ENCODE results near the gene TUT7.
"Not testable (repeated sequence)": the region's sequence is repeated elsewhere in the genome, so short reads cannot be mapped to it uniquely, and the experiment has no call there.

The TUT7 gene

DNA sequence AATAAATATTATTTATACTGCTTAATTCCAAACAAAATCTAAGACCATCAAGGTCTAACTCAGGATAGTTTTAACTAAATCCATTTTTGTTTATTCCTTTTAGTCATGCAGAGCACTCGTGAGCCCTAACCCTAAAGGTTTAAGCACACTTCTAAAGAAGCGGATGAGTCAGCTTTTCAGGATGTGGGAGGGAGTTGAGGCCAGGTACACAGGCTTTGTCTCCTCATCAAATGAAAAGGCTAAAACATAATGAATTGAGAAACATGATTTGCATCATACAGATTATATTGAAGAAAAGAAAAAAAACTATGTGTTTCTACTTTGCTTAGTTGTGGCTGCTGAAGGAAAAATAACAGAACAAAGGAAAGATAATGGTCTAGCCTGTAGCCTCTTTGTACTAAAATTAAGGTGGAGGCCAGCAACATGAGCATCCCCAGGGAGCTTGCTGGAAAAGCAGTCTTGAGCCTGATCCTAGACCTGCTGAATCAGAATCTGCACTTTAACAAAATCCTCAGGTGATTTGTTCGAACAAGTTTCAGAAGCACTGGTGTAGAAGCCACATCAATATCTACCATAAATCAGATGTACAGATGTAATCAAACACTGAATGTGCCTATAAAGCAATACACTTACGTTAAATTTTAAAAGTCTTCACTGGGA is 50.8 kb downstream of the TUT7 start:
- no peak for DNase-seq

DNA sequence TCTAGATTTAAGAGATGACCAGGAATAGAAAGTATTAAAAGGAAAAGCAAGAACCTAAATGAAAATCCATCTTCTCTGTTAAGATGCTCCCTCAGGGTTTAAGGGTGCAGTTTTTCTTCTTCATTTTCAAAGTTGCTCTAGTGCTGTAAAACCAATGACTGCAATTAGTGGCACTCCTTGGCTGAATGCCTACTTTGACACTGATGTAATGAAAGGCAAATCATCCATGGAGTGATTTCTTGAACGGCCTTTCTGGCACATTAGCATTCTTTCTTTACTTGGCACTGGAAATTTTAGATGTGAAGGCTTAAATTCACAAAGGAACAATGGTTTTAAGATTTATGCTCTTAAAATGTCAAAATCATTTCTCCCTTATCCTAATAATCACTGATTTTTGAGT is 52.5 kb downstream of the TUT7 start:
- DNase-seq, result no peak

DNA sequence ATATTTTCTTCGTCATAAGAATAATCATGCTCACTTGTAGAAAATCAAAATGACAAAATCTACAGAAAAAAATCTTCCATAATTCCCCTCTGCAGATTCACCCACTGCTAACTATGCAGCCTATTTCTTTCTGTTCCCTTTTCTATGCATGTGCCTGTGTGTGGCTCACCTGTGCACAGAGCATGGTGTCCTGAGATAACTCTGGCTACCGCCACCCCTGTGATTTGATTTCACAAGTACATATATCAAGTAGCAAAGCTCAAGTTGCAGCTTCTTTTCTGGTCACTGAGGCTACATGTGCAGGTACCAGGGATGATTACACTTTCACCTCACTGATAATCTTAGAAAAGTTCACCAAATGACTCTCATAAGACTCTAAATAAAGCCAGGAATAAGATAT is 53.5 kb downstream of the TUT7 start:
- no peak for DNase-seq

DNA sequence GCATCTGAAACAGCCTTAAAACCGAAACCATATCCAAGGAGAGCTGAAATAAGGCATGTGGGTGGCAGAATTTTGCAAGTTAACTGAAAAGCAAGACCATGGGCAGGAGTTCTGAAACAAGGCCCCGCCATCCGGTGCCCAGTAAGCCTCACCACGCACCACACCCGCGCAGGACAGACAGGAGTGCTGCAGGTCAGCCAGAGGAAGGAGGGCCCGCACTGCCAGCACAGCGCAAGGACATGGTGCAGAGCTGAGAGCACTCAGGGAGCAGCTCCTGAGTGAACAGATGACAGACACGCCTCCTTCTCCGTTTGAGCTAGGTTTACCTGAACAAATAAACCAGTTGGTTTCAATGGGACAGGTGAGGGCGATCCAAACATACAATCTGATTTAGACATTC is 55.3 kb downstream of the TUT7 start:
- DNase-seq, result no peak

DNA sequence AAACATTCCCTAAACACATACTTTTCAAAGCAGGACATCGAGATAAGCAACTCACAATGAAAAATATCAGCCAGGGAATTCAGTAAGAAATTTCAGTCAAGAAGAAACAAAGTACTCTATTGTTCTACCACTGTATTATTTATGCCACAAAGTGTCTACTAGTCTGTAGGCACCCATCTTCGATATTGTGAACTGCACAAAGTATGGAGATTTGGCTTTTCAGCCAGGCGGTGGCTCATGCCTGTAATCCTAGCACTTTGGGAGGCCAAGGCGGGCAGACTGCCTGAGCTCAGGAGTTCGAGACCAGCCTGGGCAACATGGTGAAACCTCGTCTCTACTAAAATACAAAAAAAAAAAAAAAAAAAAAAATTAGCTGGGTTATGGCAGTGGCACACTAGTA is 63.9 kb downstream of the TUT7 start:
- DNase-seq, result not testable (repeated sequence)

DNA sequence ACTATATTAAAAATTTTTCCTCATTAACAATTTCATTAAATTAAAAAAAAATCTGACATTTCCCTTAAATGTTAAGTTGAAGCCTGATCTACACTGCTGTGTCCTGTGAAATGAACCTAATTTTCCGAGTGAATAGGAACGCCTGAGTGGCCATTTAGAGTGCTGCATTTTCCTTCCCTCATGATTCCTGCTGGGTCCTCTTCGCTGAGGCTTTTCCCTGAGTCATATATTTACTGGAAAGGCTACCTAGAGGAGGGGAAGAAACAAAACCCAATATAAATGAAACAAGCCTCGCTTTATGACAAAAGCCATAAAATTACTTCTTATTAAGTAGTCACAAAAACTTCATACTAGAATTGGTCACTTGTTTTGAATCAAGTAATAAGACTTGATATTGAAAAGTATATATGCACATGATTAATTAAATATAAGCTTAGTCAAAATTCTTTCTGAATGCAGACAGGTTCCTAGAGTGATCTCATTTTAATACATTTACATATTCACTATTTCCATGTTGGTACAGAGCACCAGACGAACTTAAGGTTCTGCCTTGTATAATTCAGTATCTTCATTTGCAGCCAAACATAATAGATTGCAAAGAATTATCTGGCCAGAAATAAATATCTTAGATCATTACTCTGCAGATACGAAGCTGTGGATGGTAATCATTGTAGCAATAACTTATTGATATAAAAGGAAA is 65.6 kb downstream of the TUT7 start:
- no peak for DNase-seq

DNA sequence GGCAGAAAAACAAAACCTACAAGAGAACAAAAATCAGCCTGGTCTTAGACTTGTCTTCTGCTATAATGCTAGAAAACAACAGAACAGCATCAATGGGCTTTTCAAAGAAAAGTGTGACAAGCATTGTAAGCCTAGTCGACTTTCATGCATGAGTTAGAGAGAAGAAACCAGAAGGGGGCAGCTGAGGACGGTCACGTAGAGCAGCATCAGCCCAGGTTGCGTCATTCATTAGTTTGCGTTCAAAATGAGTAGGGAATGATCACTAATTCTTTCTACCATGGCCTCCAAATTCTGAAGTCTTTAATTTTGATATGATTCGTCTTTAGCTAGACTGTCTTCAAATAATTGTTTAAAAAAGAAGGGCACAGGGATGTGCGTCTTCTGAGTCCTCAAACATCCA is 67.2 kb downstream of the TUT7 start:
- peak; percentile 34 to 47 for DNase-seq

DNA sequence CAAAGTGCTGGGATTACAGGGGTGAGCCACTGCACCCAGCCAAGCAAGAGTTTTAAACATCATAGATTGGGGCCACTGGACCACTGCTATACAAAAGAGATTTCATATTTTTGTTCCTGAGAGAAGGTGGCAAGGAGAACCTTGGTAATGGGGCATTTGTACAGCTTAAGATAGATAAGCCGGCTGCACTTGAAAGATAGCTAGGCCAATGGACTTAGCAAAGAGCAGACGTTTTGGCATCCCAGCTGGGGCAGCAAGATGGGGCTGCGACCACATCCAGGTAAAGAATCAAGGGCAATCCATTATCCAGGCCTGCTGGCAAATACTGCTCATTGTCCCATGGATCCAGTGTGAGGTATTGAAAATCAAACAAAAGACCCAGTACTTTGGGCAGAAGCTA is 67.9 kb downstream of the TUT7 start:
- no peak for DNase-seq

DNA sequence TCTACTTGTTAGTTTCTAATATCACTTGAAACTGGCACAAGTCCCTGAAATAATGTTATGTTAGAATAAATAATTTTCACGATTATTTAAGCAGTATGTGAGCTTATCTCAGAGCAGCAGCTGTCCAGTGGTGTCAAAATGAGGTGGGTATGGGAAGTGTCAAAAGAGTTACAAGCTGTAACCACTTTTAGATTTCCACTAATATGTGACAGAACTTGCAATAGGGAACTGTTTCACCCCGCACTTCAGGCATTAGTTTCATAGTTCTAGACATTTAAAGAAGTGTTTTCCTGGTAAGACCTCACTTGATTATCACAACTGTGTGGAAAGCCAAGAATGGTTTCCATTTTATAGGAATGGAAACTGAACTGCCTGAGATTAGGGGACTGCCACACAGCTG is 68.9 kb downstream of the TUT7 start:
- DNase-seq, result no peak

DNA sequence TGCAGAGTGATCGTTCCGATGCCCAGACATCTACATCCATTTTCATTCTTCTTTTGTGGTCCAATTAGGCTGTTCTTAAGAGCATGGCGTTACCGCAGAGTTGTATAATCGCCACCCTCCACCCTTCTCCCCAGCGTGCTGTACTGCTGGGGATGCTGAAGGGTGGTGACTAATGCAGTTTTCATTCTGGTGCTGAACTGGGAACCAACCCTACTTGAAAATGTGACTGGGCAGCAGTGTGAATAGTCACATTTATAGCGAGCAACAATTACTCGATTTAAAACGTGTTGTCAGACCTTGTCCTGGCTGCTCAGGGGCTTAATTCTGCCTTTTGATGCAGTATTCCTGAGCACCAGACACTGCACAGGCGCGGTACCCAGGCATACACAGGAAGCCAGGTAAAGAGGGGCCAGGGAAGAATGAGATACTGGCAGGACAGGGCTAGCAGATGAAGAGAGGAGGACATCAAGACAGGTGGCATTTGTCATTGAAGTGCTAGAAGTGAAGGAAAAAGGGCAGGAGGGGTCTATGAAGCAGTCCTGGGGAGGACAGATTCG is 71.2 kb downstream of the TUT7 start:
- no peak for DNase-seq

DNA sequence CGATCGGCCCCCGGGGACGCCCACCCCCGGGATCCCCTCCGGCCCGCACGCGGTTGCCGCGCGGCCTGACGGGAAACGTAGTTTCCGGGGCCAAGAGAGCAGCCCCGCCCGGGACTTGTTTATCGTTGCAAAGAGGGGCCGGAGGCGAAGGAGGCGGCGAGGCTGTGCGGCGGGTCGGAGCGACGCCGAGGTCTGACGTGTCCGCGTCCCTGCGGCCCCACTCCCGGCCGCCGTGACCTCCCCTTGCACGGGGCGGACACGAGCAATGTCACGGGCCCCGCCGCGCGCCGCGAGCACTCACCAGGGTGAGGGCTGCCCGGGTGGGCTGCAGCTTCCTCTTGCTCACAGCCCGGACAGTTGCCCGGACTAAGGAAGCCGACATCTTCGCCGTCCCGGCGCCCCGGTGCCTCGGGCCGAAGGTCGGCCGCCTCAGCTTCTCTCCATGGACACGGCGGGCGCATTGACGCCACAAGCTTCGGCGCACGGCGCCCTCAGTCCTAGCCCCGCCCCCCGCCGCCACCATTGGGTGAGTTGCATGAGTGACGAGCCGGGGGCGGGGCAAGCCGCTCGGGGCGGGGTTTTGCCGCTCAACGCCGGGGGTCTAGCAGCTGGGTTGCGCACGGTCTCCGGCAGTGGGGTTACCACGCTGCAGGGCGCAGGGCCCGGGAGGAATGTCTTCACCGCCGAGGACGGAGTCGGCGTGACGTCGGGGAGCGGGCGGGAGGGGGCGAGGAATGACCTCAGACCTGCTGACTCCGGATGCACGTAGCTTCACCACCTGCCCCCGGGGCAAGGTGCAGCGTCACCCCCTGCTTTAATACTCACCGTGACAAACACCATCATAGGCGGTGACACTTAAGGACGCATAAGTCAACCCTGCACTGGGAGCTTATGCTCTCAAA is 71.9 kb downstream of the TUT7 start, which contains the start of gene ISCA1:
Gene ISCA1 (minus strand): TSS at position 462 of the 902 bp plus-strand sequence. CDS start 80 bp downstream, at position 382.
- peak; percentile 91 to 93 for DNase-seq

DNA sequence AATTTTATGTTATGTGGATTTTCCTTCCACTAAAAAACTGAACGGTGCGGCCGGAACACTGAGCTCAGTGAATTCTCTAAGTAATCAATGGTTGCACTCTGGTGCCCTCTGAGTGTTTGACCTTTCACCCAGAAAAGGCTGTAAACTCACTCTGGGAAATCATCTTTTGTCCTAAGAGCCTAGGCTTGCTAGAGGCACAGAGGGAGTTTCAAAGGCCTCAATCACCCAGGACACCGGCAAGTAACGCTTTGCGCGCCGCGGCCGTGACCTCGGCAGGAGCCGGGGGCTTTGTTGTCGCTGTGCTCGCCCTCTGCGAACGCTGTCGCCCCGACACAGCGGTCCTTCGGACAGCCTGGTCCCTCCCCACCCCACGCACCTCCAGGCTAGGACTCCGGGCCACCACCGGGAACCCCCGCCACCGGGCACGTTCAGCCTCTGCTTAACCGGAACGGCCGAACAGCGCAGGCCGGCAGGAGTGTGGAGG is 72.6 kb downstream of the TUT7 start:
- peak in 1 of 2 experiments; percentile 38 for DNase-seq

DNA sequence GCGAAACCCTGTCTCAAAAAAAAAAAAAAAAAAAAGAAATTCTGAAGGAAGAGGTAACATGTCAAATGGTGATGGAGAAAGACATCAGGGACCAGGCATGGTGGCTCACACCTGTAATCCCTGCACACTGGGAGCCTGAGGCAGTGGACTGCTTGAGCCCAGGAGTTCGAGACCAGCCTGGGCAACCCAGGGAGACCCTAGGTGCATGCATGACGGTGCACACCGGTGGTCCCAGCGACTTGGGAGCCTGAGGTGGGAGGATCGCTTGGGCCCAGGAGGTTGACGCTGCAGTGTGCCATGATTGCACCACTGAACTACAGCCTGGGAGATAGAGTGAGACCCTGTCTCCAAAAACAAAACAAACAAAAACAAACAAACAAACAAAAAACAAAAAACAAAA is 73.6 kb downstream of the TUT7 start:
- DNase-seq, result no peak

DNA sequence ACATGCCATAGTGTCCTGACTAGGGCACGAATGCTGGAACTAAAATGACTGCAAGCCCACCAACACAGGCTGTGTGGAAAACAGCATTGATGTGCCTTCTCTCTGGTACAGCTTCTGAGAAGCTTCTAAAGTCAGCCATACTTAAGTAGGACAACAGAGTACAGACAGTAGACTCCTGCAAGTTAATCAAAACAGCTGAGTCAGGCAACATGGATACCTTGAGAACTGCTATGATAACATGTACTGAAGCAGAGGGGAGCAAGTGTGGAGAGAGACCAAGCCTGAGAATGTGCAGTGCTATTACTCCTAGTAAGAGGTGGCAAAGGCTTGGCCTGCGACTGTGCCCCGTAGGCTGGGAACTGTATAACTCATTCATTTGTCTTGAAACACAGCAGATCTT is 74.4 kb downstream of the TUT7 start:
- no peak for DNase-seq

DNA sequence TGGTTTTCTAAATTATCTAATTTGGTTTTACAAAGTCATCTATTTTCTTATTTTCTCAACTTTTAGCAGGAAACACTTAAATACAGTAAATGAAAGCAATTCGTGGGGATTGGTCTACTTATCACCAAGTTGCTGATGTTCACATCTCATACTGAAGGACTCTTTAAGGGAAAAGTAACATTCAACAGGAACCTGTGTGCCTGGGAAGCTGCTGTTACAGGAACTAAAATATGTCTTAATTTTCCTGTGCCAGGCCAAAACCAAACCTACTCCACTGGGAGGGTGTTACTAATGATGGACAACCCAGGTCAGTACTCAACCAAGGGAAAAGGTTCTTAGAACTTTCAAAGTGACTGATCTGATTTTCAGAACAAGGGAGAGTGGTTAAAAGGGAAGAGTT is 77.1 kb downstream of the TUT7 start:
- no peak for DNase-seq

DNA sequence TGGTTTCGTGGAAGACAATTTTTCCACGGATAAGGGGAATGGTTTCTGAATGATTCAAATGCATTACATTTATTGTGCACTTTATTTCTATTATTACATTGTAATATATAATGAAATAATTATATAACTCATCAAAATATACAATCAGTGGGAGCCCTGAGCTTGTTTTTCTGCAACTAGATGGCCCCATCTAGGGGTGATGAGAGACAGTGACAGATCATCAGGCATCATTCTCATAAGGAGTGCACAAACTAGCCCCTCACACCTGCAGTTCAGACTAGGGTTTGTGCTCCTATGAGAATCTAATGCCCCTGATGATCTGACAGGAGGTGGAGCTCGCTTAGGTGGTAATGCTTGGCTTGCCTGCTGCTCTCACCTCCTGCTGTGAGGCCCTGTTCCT is 78.2 kb downstream of the TUT7 start:
- no peak for DNase-seq

DNA sequence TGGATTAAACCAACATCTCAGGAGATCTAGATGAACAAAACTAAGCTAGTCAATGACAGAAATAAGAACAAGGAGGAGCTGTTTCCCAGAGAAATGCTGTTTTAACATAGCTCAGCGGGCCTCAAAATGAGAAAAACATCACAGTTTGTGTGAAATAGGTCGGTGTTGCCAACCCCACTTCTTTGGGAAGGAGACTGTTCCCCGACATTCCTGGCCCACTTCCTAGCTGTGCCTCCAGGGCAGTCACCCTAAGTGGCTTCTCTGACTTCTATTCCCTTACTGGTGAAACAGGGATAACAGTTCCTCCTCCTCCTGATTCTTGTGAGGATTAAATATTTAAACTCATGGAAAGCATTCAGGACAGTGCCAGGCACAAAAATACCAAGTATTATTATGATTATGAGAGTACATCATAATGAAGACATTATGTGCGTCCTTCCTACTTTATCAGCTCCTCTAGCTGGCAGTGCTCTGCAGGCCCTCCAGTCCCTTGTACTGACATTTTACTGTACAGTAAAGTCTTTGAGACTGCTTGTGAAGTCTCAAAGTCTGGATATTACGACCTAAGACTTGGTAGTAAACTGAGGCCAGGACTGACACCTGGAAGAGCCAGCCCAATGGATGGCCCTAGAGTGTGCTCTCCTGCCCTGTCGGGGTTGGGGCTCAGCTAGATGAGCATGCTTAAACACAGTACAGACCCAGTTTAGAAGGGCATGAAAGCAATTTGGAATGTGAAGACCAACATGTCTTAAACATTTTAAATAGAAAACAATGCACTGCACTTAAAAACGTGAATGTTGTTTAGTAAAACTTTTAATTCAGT is 79.2 kb downstream of the TUT7 start:
- DNase-seq, result no peak

DNA sequence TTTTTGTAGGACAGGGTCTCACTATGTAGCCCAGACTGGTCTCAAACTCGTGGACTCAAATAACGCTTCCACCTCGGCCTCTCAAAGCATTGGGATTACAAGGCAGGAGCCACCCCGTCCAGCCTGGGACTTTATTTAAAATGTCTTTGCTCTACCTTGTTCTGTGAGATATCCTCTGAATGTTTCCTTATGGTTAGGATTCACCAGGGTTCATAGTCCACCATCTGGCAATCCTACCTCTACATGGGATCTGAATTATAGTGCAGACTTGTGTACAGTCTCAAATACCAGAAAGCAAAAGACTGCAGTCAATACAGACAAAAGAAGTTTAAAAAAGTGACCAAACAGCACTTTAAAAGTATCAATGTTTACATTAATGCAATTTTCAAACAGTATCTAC is 82.0 kb downstream of the TUT7 start:
- DNase-seq, result no peak

DNA sequence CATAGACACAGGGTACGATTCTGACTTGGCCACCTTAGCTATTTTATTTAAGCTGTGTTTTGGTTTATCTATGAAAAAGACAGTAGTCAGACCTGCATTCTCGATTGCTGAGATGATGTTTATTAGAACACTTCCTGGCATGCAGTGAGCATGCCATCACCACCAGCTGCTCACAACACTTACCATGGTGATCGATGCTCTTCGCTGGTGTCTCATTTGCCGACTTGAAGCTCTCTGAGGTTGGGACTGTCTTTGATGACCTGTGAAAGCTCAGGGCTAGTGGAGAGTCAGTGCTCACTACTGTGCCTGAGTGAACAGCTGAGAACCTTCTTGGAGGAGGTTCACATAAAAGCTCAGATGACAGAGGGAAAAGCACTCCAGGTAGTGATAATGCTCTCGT is 90.3 kb downstream of the TUT7 start:
- DNase-seq, result no peak

DNA sequence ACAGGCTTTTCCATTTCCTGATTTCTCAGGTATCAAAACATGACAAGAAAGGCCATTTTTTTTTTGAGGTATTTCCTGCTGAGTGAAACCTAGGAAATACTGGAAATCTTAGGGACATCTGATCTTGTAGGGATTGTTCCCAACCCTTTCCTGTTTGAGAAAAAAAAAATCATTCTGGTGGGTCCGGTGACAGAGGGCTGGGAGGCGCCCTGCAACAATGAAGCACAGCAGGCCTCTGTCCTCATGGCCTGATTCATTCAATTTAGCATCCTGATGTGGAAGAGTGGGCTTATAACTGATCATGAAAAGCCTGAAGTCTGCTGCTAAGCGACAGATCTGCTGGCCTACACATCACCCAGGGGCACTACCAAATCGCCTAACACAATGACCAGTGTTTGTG is 91.7 kb downstream of the TUT7 start:
- no peak for DNase-seq

DNA sequence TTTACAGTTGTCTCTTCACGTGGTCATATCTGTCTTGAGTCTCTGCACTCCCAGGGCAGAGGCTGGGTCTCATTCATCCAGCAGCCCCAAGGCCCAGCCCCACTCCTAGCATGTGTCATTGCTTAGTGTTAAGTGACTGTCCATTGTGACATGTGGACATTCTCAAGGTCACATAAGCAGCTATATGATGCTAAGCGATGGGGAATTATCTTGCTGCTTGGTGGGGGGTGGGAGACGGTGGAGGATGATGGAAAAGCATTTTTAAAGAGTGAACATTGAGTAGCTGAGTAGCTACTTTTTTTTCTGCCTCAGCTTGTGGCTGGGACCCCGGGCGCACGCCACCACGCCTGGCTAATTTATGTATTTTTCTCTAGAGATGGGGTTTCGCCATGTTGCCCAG is 94.7 kb downstream of the TUT7 start, which contains the start of gene C9orf153:
Gene C9orf153 (minus strand): TSS at position 101 of the 400 bp plus-strand sequence. CDS start 30,054 bp downstream, outside the sequence.
- no peak for DNase-seq

DNA sequence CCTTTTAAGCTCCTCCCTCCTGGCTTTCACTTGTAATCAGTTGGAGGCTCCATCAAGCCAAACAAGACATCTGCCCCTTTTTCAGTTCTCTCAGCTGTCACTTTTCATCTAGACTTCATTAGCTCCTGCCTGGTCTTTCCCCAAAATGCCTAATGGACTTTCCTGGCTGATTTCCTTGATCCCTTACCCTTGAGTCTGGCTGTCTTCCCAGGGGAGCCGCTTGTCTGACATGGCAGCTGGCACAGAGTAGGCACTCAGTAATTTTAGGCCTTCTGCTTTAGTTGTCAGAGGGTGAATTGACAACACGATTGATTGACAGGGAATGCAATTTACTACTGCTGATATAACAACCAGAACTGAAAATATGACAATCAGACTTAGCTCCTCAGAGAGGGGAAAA is 96.8 kb downstream of the TUT7 start:
- DNase-seq, result no peak
